Measurements from ENCODE around the gene BEGAIN. TPM values are rescaled to one million over a fixed set of nuclear protein-coding genes. Genes with fewer than 3 reads are reported as not detected.

The BEGAIN gene
- total RNA-seq, 1 donor from 2014 or later = 1.6 TPM

GRCh38 chr14:100566586-100566985 lies 20.6 kb downstream of the BEGAIN start:
- H3K27me3 Mint-ChIP-seq (ENCODE audit: unreplicated experiment) = peaks cover 16% of the 10 kb centered on the region
- no peaks in the 10 kb centered on the region for H3K9me3 Mint-ChIP-seq (ENCODE audit: unreplicated experiment)
- DNase-seq (ENCODE audit: low spot score) = no peak
- no peaks in the 10 kb centered on the region for H3K4me1 Mint-ChIP-seq (ENCODE audit: unreplicated experiment)
- H3K36me3 Mint-ChIP-seq (ENCODE audit: low read depth, unreplicated experiment) = no peaks in the 10 kb centered on the region
- no peak for TF ChIP-seq CTCF (IDR thresholded peaks at IDR 0.05; ENCODE audit: unreplicated experiment)
- no peak overlapping the region for H3K27ac Mint-ChIP-seq (ENCODE audit: unreplicated experiment)
- H3K4me3 Mint-ChIP-seq (ENCODE audit: unreplicated experiment) = no peak overlapping the region

- Mint-ChIP-seq H3K27ac (ENCODE audit: unreplicated experiment) (no peak overlapping the region), H3K27me3 (ENCODE audit: unreplicated experiment) (peaks cover 16% of the 10 kb centered on the region), H3K9me3 (ENCODE audit: unreplicated experiment) (no peaks in the 10 kb centered on the region), H3K36me3 (ENCODE audit: low read depth, unreplicated experiment) (no peaks in the 10 kb centered on the region), H3K4me1 (ENCODE audit: unreplicated experiment) (no peaks in the 10 kb centered on the region), H3K4me3 (ENCODE audit: unreplicated experiment) (no peak overlapping the region)
- TF ChIP-seq CTCF (IDR thresholded peaks at IDR 0.05; ENCODE audit: unreplicated experiment) = no peak
- no peak for DNase-seq (ENCODE audit: low spot score)
These were observed 21.1 kb downstream of the BEGAIN start for GRCh38 chr14:100566119-100566518.

GRCh38 chr14:100565650-100566049 lies 21.6 kb downstream of the BEGAIN start:
- no peak for TF ChIP-seq CTCF (IDR thresholded peaks at IDR 0.05; ENCODE audit: unreplicated experiment)
- Mint-ChIP-seq H3K27me3 (ENCODE audit: unreplicated experiment) (peaks cover 16% of the 10 kb centered on the region), H3K27ac (ENCODE audit: unreplicated experiment) (no peak overlapping the region), H3K36me3 (ENCODE audit: low read depth, unreplicated experiment) (no peaks in the 10 kb centered on the region), H3K4me3 (ENCODE audit: unreplicated experiment) (no peak overlapping the region), H3K4me1 (ENCODE audit: unreplicated experiment) (no peaks in the 10 kb centered on the region), H3K9me3 (ENCODE audit: unreplicated experiment) (no peaks in the 10 kb centered on the region)
- no peak for DNase-seq (ENCODE audit: low spot score)

GRCh38 chr14:100564512-100564911 lies 22.7 kb downstream of the BEGAIN start:
- no peaks in the 10 kb centered on the region for H3K9me3 Mint-ChIP-seq (ENCODE audit: unreplicated experiment)
- H3K4me3 Mint-ChIP-seq (ENCODE audit: unreplicated experiment) = no peak overlapping the region
- no peak for TF ChIP-seq CTCF (IDR thresholded peaks at IDR 0.05; ENCODE audit: unreplicated experiment)
- H3K36me3 Mint-ChIP-seq (ENCODE audit: low read depth, unreplicated experiment) = no peaks in the 10 kb centered on the region
- no peak for DNase-seq (ENCODE audit: low spot score)
- H3K27me3 Mint-ChIP-seq (ENCODE audit: unreplicated experiment) = peaks cover 16% of the 10 kb centered on the region
- no peaks in the 10 kb centered on the region for H3K4me1 Mint-ChIP-seq (ENCODE audit: unreplicated experiment)
- H3K27ac Mint-ChIP-seq (ENCODE audit: unreplicated experiment) = no peak overlapping the region

- H3K27me3 Mint-ChIP-seq (ENCODE audit: unreplicated experiment) = peaks cover 17% of the 10 kb centered on the region
- no peak for TF ChIP-seq CTCF (IDR thresholded peaks at IDR 0.05; ENCODE audit: unreplicated experiment)
These were observed 24.5 kb downstream of the BEGAIN start for GRCh38 chr14:100562751-100563150.

More at GRCh38 chr14:100562751-100563150, 24.5 kb downstream of the BEGAIN start:
- Mint-ChIP-seq H3K9me3 (ENCODE audit: unreplicated experiment) (no peaks in the 10 kb centered on the region), H3K27ac (ENCODE audit: unreplicated experiment) (no peak overlapping the region), H3K4me3 (ENCODE audit: unreplicated experiment) (no peak overlapping the region), H3K36me3 (ENCODE audit: low read depth, unreplicated experiment) (no peaks in the 10 kb centered on the region), H3K4me1 (ENCODE audit: unreplicated experiment) (no peaks in the 10 kb centered on the region)
- DNase-seq (ENCODE audit: low spot score) = no peak
